Measurements from ENCODE around the gene BMP2.

BMP2 gene

DNA sequence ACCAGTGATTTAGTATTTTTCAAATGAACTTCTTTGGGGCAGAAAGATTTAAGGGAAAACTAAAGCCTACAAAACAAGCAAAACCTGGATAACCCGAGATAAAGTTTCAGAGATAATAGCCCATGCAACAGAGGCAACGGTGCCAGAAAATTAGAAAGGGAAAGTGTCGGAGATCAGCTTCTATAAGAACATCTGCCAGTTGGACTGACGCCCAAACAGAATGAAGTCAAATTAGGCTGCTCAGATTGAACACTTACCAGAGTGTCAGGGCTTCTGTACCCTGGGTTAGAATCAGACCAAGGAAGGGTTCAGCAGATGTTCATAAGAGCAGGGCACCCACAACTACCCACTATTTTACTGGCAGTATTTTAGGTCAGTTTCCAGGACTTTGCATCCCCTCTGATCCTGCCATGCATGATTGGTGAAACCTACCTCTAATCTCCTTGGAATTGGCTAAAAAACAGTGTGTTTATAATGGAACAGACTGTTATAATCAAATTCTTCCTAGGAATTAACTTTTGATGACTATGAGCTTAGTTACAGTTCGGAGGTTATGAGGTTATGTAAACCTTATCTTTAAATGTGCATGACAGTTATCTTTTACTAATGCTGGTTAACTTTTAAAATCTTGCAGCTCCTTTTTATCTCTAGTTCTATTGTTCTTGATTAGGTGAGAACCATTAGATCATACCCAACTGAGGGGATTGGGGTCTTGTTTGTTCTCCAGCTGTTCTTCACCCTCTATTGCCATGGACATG lies 13.1 kb downstream of the BMP2 start:
- peaks cover 4% of the 10 kb centered on the region for H3K36me3 ChIP-seq (ENCODE audit: control insufficient read depth, insufficient read depth, low read length)
- H3K9ac ChIP-seq (ENCODE audit: low read length) = no peak overlapping the region
- no peaks in the 10 kb centered on the region for H3K27me3 ChIP-seq (ENCODE audit: control insufficient read depth, insufficient read depth, low read length)
- H3K27ac ChIP-seq (ENCODE audit: low read depth, low read length) = no peak overlapping the region
- H3K4me1 ChIP-seq (ENCODE audit: control insufficient read depth, insufficient read depth, low read length) = peaks cover 8% of the 10 kb centered on the region
- no peak overlapping the region for H3K4me3 ChIP-seq (ENCODE audit: low read length)

DNA sequence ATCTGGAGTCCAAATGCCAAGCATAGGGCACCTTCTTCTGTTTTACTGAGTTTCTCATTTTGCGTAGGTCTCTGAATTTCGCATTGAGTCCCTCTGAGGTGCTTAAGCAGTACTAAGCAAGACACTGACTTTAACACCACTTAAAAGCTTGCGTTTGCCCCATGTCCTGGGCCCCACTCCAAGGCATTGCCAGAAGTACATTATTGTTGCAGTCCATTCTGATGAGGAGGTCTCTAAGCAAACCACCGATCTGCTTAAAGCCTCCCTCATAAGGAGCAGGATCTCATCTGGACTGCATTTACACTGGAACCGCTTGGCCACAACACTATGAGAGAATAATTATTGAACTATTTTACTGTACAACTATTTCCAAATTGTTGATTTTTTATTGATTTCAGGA lies 16.3 kb downstream of the BMP2 start:
- no peaks in the 10 kb centered on the region for H3K27me3 ChIP-seq (ENCODE audit: control insufficient read depth, insufficient read depth, low read length)
- peak overlapping the region; percentile 40 for H3K27ac ChIP-seq (ENCODE audit: low read depth, low read length)
- H3K4me3 ChIP-seq (ENCODE audit: low read length) = no peak overlapping the region
- no peak overlapping the region for H3K9ac ChIP-seq (ENCODE audit: low read length)
- peaks cover 8% of the 10 kb centered on the region for H3K4me1 ChIP-seq (ENCODE audit: control insufficient read depth, insufficient read depth, low read length)
- peaks cover under 1% of the 10 kb centered on the region for H3K36me3 ChIP-seq (ENCODE audit: control insufficient read depth, insufficient read depth, low read length)

DNA sequence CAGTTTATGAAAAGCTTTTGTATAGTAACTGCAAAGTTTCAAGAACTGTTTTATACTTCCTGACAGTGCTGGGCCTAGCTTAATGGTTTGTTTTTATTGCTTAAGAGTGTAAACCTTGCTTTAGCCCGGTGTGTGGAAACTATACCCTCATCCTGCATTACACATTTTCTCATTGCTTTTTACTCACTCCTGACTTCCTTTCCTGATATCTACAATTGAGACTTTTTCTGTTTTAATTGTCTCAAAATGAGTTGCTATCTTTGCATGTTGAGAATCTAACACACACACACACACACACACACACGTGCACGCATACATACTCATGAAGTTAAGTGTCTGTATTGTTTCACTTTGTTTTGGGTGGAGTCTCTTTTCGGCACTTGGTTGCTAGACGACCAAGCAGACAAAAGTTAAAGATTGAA lies 16.7 kb downstream of the BMP2 start:
- H3K4me1 ChIP-seq (ENCODE audit: control insufficient read depth, insufficient read depth, low read length) = peaks cover 8% of the 10 kb centered on the region
- no peak overlapping the region for H3K9ac ChIP-seq (ENCODE audit: low read length)
- peak overlapping the region; percentile 28 for H3K27ac ChIP-seq (ENCODE audit: low read depth, low read length)
- H3K36me3 ChIP-seq (ENCODE audit: control insufficient read depth, insufficient read depth, low read length) = no peaks in the 10 kb centered on the region
- no peak overlapping the region for H3K4me3 ChIP-seq (ENCODE audit: low read length)
- H3K27me3 ChIP-seq (ENCODE audit: control insufficient read depth, insufficient read depth, low read length) = no peaks in the 10 kb centered on the region

DNA sequence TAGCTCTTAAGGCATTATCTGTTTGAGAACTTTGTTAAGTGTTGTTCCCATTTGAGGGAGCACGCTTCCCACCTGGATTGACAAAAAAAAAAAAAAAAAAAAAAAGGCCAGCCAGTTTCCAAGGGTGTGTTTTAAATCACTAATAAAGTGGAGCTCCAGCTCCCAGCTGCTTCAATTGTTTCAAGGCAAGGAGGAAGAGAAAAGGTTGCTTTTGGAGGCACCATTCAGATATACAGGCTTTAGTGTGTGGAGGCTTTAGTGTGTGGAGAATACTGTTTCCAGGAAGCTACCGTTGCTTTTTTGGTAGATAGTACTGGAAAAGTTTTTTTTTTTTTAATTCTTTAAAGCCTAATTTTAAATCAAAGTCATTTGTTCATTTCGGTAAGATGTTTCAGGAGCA lies 17.3 kb downstream of the BMP2 start:
- H3K36me3 ChIP-seq (ENCODE audit: control insufficient read depth, insufficient read depth, low read length) = no peaks in the 10 kb centered on the region
- no peak overlapping the region for H3K4me3 ChIP-seq (ENCODE audit: low read length)
- peaks cover 8% of the 10 kb centered on the region for H3K4me1 ChIP-seq (ENCODE audit: control insufficient read depth, insufficient read depth, low read length)
- no peaks in the 10 kb centered on the region for H3K27me3 ChIP-seq (ENCODE audit: control insufficient read depth, insufficient read depth, low read length)
- H3K9ac ChIP-seq (ENCODE audit: low read length) = no peak overlapping the region
- H3K27ac ChIP-seq (ENCODE audit: low read depth, low read length) = no peak overlapping the region

DNA sequence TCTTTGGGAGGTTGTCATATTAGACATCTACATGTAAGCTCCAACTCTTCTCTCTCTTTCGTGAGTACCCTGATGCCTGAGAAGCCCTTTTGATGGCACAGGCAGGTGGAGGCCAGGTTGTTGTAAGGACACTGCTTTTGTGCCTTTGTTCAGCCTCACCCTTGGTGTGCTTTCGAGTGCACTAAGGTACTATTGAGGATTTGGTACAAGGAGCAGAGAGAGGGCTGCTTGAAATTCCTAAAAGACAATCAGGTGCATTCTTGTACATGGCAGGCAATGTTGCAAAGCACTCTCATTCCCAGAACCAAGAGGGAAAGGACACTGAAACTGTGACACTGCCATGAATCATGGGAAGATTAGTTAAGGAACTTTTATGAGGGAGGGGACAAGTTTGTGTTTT lies 19.1 kb downstream of the BMP2 start:
- no peaks in the 10 kb centered on the region for H3K36me3 ChIP-seq (ENCODE audit: control insufficient read depth, insufficient read depth, low read length)
- no peak overlapping the region for H3K27ac ChIP-seq (ENCODE audit: low read depth, low read length)
- no peak overlapping the region for H3K9ac ChIP-seq (ENCODE audit: low read length)
- no peak overlapping the region for H3K4me3 ChIP-seq (ENCODE audit: low read length)
- H3K27me3 ChIP-seq (ENCODE audit: control insufficient read depth, insufficient read depth, low read length) = no peaks in the 10 kb centered on the region
- peaks cover 8% of the 10 kb centered on the region for H3K4me1 ChIP-seq (ENCODE audit: control insufficient read depth, insufficient read depth, low read length)

DNA sequence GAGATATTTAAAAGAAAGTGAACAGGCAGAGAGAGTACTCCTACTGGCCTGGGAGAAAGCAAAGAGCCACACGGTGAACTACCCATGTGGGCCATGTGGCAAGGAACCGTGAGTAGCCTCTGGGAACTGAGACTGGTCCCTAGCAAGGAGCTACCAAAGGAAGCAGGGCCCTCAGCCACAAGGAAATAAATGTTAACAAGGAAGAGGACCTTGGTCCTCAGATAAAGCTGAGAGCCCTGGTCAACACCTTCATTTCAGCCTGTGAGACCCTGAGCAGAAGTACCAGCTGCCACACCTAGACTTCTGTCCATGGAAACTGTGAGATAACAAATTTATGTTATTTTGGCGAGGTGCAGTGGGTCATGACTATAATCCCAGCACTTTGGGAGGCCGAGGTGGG lies 25.3 kb downstream of the BMP2 start:
- no peak overlapping the region for H3K9ac ChIP-seq (ENCODE audit: low read length)
- no peaks in the 10 kb centered on the region for H3K36me3 ChIP-seq (ENCODE audit: control insufficient read depth, insufficient read depth, low read length)
- no peak overlapping the region for H3K27ac ChIP-seq (ENCODE audit: low read depth, low read length)
- no peaks in the 10 kb centered on the region for H3K4me1 ChIP-seq (ENCODE audit: control insufficient read depth, insufficient read depth, low read length)
- H3K27me3 ChIP-seq (ENCODE audit: control insufficient read depth, insufficient read depth, low read length) = no peaks in the 10 kb centered on the region
- no peak overlapping the region for H3K4me3 ChIP-seq (ENCODE audit: low read length)

DNA sequence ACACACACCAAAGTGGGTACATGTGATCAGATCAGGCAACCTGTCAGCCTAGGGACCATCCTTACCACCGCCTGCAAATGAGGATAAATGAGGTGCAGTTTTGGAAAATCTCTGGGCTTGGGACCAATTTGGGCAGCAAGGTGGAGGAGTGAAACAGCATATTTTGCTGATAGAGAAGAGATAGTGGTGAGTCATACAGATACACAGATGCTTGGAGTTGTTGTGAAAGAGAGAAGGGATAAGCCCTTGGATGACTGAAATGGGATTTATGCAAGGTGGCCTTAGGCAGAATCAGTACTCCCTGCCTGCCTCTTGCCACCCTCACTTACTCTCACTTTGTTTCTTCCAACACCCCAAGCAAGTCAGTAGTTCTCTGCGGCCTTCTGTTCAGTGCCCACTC lies 34.7 kb downstream of the BMP2 start:
- H3K36me3 ChIP-seq (ENCODE audit: control insufficient read depth, insufficient read depth, low read length) = no peaks in the 10 kb centered on the region
- no peaks in the 10 kb centered on the region for H3K4me1 ChIP-seq (ENCODE audit: control insufficient read depth, insufficient read depth, low read length)
- no peak overlapping the region for H3K27ac ChIP-seq (ENCODE audit: low read depth, low read length)
- H3K27me3 ChIP-seq (ENCODE audit: control insufficient read depth, insufficient read depth, low read length) = no peaks in the 10 kb centered on the region
- no peak overlapping the region for H3K4me3 ChIP-seq (ENCODE audit: low read length)
- no peak overlapping the region for H3K9ac ChIP-seq (ENCODE audit: low read length)

DNA sequence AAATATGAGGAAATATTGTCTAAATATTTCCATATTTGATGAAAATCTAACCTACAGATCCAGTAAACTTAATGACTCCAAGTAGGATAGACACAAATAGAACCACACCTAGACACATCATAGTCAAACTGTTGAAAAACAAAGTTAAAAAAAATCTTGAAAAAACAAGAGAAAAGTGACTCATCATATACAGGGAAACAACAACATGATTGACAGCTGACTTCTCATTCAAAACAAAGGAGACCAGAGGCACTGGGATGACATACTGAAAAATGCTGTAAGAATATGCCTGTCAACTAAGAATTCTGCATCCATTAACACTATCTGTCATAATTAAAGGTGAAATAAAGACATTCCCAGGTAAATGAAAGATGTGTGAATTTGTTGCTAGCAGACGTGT lies 38.8 kb downstream of the BMP2 start:
- no peaks in the 10 kb centered on the region for H3K36me3 ChIP-seq (ENCODE audit: control insufficient read depth, insufficient read depth, low read length)
- no peak overlapping the region for H3K27ac ChIP-seq (ENCODE audit: low read depth, low read length)
- H3K4me3 ChIP-seq (ENCODE audit: low read length) = no peak overlapping the region
- no peaks in the 10 kb centered on the region for H3K4me1 ChIP-seq (ENCODE audit: control insufficient read depth, insufficient read depth, low read length)
- no peak overlapping the region for H3K9ac ChIP-seq (ENCODE audit: low read length)
- H3K27me3 ChIP-seq (ENCODE audit: control insufficient read depth, insufficient read depth, low read length) = no peaks in the 10 kb centered on the region

DNA sequence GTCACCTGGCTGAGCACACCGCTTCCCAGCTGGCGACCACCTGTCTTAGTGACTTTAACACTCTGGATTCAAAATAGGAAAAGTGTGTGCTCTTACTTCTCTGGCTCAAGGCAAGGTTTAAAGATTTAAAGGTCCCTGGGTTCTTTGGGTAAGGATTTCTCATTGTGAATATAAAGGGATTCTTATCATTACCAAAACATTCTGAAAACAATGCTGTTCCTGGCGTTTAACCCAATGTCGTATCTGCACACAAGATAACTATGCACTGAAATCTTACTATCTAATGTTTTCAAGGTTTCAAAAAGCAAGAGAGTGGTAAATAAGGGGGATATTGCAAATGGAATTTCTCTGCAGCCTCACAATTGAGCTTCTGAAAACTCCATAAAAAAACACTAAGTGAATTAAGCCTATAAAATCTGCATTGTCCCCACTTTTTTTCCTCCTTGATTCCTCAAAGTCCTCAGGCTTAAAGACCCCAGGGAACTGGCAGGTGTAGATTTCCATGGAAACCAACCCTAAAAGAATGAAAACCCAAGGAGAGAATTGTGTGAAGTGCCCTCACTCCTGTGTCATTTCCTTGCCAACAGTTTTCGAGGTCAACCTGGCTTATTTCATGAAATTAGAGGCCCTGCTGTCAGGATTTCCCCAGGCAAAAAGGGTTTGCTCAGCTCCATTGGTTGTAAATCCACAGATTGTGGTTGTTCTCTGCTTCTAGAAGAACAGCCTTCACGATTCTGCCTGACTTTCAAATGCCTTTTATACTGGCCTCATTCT lies 44.0 kb downstream of the BMP2 start:
- Histone ChIP-seq H3K27me3 (ENCODE audit: control insufficient read depth, insufficient read depth, low read length) (no peaks in the 10 kb centered on the region), H3K4me3 (ENCODE audit: low read length) (no peak overlapping the region)

DNA sequence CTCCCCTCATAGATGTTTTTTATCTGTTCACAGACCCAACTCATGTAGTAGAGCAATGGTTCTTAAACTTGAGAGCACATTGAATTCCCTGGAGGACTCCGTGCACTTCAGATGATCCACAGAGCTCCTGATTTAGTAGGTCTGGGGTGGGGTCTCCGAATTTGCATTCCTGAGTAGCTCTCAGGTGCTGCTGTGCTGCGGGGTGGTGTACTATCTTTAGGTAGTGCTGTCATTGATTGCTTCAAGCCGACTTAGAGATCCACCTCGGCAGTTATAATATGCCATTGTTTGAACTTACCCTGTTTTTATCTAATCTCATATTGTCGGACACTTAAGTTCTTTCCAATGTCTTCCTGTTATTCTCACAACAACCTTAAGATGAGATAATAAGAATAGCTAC lies 45.0 kb downstream of the BMP2 start:
- no peaks in the 10 kb centered on the region for H3K4me1 ChIP-seq (ENCODE audit: control insufficient read depth, insufficient read depth, low read length)
- H3K4me3 ChIP-seq (ENCODE audit: low read length) = no peak overlapping the region
- no peaks in the 10 kb centered on the region for H3K36me3 ChIP-seq (ENCODE audit: control insufficient read depth, insufficient read depth, low read length)
- H3K27ac ChIP-seq (ENCODE audit: low read depth, low read length) = no peak overlapping the region
- no peaks in the 10 kb centered on the region for H3K27me3 ChIP-seq (ENCODE audit: control insufficient read depth, insufficient read depth, low read length)
- H3K9ac ChIP-seq (ENCODE audit: low read length) = no peak overlapping the region

More for the DNA sequence above, 44.0 kb downstream of the BMP2 start:
- no peak overlapping the region for H3K9ac ChIP-seq (ENCODE audit: low read length)
- no peak overlapping the region for H3K27ac ChIP-seq (ENCODE audit: low read depth, low read length)
- H3K36me3 ChIP-seq (ENCODE audit: control insufficient read depth, insufficient read depth, low read length) = no peaks in the 10 kb centered on the region
- no peaks in the 10 kb centered on the region for H3K4me1 ChIP-seq (ENCODE audit: control insufficient read depth, insufficient read depth, low read length)

DNA sequence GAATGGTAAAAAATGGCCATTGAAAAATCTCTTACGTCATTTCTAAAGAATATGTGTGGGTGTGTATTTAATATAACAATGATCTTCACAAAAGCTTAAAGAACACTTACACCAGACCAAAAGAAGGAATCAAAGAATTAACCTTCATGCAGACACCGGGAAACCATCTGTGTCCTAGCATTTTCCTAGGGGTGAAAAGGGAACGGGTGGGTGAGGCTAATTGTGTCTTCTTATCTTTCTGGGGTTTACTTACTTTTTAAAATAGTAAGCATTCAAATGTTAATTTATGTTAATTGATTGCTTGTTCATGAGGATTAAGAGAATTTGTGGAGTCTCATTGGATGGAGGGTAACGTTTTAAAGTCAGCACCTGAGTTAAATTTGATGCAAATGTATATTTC lies 47.5 kb downstream of the BMP2 start:
- Histone ChIP-seq H3K27ac (ENCODE audit: low read depth, low read length) (no peak overlapping the region), H3K27me3 (ENCODE audit: control insufficient read depth, insufficient read depth, low read length) (no peaks in the 10 kb centered on the region), H3K4me1 (ENCODE audit: control insufficient read depth, insufficient read depth, low read length) (no peaks in the 10 kb centered on the region), H3K36me3 (ENCODE audit: control insufficient read depth, insufficient read depth, low read length) (no peaks in the 10 kb centered on the region), H3K4me3 (ENCODE audit: low read length) (no peak overlapping the region), H3K9ac (ENCODE audit: low read length) (no peak overlapping the region)

DNA sequence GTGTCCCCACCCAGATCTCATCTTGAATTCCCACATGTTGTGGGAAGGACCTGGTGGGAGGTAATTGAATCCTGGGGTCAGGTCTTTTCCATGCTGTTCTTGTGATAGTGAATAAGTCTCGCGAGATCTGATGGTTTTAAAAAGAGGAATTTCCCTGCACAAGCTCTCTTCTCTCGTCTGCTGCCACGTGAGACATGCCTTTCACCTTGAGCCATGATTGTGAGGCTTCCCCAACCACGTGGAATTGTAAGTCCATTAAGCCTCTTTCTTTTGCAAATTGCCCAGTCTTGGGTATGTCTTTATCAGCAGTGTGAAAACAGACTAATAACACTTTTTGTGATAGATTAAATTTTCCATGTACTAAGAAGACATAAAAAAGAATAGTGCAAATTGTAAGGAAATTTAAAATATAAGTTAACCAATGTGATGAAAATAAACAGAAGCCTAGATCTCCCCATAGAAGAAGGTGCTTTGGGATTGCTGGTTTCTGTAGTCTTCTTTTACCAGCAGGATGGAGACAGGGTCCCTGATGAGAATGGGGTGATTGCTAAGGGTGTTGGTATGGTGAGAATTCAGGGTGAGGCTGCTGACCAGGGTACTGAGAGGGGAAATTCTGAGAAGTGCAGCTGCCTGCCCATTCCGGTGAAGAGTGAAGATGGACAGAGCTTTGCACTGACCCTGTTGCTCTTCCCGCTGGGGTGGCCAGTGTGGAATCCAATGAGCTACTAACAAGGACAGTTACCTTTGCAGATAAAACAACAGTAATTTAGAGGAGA lies 50.7 kb downstream of the BMP2 start:
- no peak overlapping the region for H3K27ac ChIP-seq (ENCODE audit: low read depth, low read length)

More for the DNA sequence above, 50.7 kb downstream of the BMP2 start:
- H3K4me3 ChIP-seq (ENCODE audit: low read length) = no peak overlapping the region
- no peaks in the 10 kb centered on the region for H3K4me1 ChIP-seq (ENCODE audit: control insufficient read depth, insufficient read depth, low read length)
- H3K27me3 ChIP-seq (ENCODE audit: control insufficient read depth, insufficient read depth, low read length) = no peaks in the 10 kb centered on the region
- H3K36me3 ChIP-seq (ENCODE audit: control insufficient read depth, insufficient read depth, low read length) = no peaks in the 10 kb centered on the region
- H3K9ac ChIP-seq (ENCODE audit: low read length) = no peak overlapping the region

Data from rectal smooth muscle tissue (tissue), 1 donor.